ENCODE results near the gene CYFIP2. TPM values are rescaled to one million over a fixed set of nuclear protein-coding genes. Genes with fewer than 3 reads are reported as not detected.

The CYFIP2 gene
- total RNA-seq (10 to 100 TPM; 27.3 to 62.7 (median 39.1) TPM), polyA plus RNA-seq (10 to 100 TPM; 23.2 TPM)
- long read RNA-seq, donor 1, full-length matches to known transcripts = 4 of 26 reads
- long read RNA-seq, donor 1, partial matches to known transcripts = 12 of 26 reads
- long read RNA-seq, donor 1, other reads (novel, unspliced or antisense) = 10 of 26 reads
- long read RNA-seq, donor 2, full-length matches to known transcripts = 14 of 65 reads
- long read RNA-seq, donor 2, partial matches to known transcripts = 34 of 65 reads
- long read RNA-seq, donor 2, other reads (novel, unspliced or antisense) = 17 of 65 reads
- long read RNA-seq, donor 3, full-length matches to known transcripts = 2 of 27 reads
- long read RNA-seq, donor 3, partial matches to known transcripts = 14 of 27 reads
- long read RNA-seq, donor 3, other reads (novel, unspliced or antisense) = 11 of 27 reads

DNA sequence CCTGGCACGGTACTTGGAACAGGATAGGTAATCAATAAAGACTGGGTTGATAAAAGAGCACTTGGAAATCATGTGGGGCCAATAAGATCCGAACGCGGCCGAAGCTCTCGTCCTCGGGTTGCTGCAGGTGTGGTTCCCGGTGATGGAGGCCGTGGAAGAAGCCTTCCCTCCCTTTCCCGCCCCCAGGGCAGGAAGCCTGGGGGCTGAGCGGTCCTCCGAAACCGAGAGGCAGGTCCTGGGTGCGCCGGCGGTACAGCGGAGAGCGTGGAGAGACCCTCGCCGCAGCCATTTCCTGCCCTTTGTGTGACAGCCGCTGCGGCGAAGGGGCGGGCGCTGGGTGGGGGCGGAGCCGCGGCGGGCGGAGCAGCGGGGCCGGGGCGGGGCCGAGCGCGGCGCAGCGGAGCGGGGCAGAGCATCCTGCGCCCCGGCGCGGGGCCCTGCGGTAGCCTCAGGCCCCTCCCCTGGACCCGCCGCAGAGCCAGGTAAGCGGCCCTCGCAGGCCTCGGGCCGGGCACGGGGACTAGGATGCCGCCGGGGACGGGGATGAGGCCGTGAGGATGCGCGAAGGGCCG is at the start of gene CYFIP2:
Gene CYFIP2 (plus strand): TSS at position 410 of the 572 bp plus-strand sequence. CDS start 19,239 bp downstream, outside the sequence.
- H3K27ac ChIP-seq = peak within 1 kb of the TSS; percentile 29 to 87 (median 73)
- H3K36me3 ChIP-seq = no peaks in the 10 kb centered on the region
- ATAC-seq = peak; percentile 57 to 91 (median 84)
- no peaks in the 10 kb centered on the region for H3K9me3 ChIP-seq
- DNase-seq = peak; percentile 57 to 84 (median 69)
- peaks cover 0 to 51% (median 13%) of the 10 kb centered on the region in 12 donors for H3K4me1 ChIP-seq
- peak in 1 of 2 donors; percentile 28 for TF ChIP-seq POLR2A (IDR thresholded peaks at IDR 0.05)
- TF ChIP-seq, protein P1, sequence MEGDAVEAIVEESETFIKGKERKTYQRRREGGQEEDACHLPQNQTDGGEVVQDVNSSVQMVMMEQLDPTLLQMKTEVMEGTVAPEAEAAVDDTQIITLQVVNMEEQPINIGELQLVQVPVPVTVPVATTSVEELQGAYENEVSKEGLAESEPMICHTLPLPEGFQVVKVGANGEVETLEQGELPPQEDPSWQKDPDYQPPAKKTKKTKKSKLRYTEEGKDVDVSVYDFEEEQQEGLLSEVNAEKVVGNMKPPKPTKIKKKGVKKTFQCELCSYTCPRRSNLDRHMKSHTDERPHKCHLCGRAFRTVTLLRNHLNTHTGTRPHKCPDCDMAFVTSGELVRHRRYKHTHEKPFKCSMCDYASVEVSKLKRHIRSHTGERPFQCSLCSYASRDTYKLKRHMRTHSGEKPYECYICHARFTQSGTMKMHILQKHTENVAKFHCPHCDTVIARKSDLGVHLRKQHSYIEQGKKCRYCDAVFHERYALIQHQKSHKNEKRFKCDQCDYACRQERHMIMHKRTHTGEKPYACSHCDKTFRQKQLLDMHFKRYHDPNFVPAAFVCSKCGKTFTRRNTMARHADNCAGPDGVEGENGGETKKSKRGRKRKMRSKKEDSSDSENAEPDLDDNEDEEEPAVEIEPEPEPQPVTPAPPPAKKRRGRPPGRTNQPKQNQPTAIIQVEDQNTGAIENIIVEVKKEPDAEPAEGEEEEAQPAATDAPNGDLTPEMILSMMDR (IDR thresholded peaks at IDR 0.05) = peak in 2 of 12 donors; percentile 7 to 11
- WGBS, 4 donors = 1 to 6% (median 1%) methylated on average over 3 to 58 of the region's 58 CpGs
- peak within 1 kb of the TSS; percentile 51 to 88 (median 72) for H3K4me3 ChIP-seq
- H3K27me3 ChIP-seq = peaks cover 0 to 5% (median 0%) of the 10 kb centered on the region in 9 donors
- intact Hi-C loops (cut with DNase I) = no loop called here

DNA sequence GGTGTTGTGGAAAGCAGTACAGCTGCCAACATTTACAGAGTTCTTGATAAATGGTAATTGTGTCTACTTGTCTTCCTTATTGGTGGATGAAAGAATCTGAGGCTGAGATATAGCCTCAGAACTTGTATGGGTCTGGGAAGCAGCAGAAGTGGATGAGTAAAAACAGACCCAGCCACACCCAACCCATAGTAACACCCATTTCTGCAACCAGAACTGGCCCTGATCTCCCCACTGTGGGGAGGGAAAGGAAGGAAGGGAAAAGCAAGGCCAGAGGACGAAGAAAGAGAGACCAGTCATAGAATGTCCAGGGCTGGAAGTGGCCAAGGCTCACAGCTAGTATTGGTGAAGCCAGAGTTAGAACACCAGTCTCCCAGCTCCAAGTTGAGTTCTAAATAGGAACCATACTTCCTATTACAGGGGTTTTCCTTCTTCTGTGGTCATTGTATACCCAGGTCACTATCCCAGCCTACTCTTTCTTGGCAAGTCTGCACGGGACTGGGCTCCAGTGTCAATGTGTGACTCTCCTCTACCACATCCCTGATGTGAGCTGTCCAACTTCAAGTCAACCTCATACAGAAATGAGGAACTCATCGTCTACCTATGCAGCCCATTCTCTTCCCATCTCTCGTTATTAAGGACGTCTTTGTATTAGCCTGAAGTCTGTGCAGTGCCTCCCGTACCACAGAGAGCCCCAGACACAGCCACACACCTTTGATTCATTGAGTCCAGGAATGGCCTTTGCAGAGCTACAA is 49.4 kb upstream of the CYFIP2 start:
- TF ChIP-seq, protein P1 (IDR thresholded peaks at IDR 0.05) = no peak
- TF ChIP-seq POLR2A (IDR thresholded peaks at IDR 0.05) = no peak
- H3K9me3 ChIP-seq = no peaks in the 10 kb centered on the region
- no peak overlapping the region for H3K4me3 ChIP-seq
- peaks cover 0 to 33% (median 0%) of the 10 kb centered on the region in 12 donors for H3K4me1 ChIP-seq
- no peaks in the 10 kb centered on the region for H3K36me3 ChIP-seq
- ATAC-seq (no peak), DNase-seq (no peak)
- WGBS, 4 donors = 83 to 88% (median 85%) methylated on average over 6 of the region's 6 CpGs
- intact Hi-C loops (cut with DNase I) = no loop called here
- peak overlapping the region in 1 of 12 donors; percentile 50 for H3K27ac ChIP-seq
- no peaks in the 10 kb centered on the region for H3K27me3 ChIP-seq

DNA sequence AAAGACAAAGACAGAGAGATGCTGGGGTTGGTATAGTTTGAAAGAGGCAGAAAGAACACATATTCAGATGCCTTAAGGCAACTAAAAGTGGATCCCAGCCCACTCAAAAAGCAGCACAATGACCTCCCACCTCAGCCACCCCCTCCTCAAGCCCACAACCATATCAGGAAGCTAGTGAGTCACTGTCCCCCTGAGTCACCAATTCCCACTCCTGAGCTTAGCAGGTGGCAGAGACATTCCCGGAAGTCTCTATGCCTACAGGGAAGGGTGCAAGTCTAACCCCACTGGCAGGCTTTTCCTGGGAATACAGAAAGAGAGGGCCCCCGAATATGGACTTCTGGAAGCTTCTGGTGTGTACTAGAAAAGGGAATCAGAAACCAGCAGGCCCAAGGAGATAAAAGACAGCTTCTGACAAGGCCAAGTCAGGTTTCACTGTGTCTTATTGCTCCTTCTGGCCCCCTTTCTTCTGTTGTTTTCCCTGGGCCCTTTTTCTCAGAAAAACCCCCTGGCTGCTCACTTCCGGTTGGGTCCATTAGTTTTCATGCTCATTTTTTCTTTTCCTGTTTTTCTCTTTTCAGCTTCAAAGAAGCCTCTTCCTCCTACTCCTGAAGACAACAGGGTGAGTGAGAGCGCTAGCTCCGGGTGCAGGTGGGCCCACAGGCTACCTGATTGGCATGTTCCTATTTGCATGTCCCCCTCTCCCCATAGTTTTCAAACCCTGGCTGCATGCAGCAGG is 48.5 kb upstream of the CYFIP2 start:
- no peaks in the 10 kb centered on the region for H3K9me3 ChIP-seq
- no peaks in the 10 kb centered on the region for H3K36me3 ChIP-seq
- intact Hi-C loops (cut with DNase I) = no loop called here
- 41 to 71% (median 61%) methylated on average over 5 of the region's 5 CpGs for WGBS, 4 donors
- no peaks in the 10 kb centered on the region for H3K27me3 ChIP-seq
- no peak for ATAC-seq
- peaks cover 0 to 42% (median 0%) of the 10 kb centered on the region in 12 donors for H3K4me1 ChIP-seq
- TF ChIP-seq POLR2A (IDR thresholded peaks at IDR 0.05) = no peak
- TF ChIP-seq, protein P1 (IDR thresholded peaks at IDR 0.05) = no peak
- H3K27ac ChIP-seq = peak overlapping the region in 1 of 12 donors; percentile 23
- no peak overlapping the region for H3K4me3 ChIP-seq
- DNase-seq = no peak
